ENCODE measurements around the gene TTC33. TPM values are rescaled to one million over a fixed set of nuclear protein-coding genes. Genes with fewer than 3 reads are reported as not detected.
"Not testable (repeated sequence)": the region's sequence is repeated elsewhere in the genome, so short reads cannot be mapped to it uniquely, and the experiment has no call there.

Gene TTC33
- total RNA-seq, 1 donor from 2014 or later = 11.7 TPM

DNA sequence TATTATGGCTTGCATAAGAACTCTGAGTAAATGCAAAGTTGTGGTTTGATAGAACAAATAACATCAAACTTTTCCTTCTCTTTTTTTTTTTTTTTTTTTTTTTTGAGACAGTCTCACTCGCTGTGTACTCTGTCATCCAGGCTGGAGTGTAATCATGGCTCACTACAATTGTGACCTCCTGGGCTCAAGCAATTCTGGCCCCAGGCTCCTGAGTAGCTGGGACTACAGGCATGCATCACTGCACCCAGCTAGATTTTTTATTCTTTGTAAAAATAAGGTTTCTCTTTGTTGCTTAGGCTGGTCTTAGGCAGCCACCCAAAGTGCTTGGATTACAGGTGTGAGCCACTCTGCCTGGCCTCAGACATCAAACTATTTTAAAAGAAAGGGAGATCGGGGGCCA lies 95.0 kb downstream of the TTC33 start:
- Mint-ChIP-seq H3K36me3 (ENCODE audit: unreplicated experiment) (no peaks in the 10 kb centered on the region), H3K27me3 (ENCODE audit: unreplicated experiment) (peaks cover 2% of the 10 kb centered on the region), H3K4me1 (ENCODE audit: low read depth, unreplicated experiment) (no peaks in the 10 kb centered on the region), H3K27ac (ENCODE audit: unreplicated experiment) (no peak overlapping the region), H3K4me3 (ENCODE audit: unreplicated experiment) (no peak overlapping the region), H3K9me3 (ENCODE audit: unreplicated experiment) (no peaks in the 10 kb centered on the region)
- TF ChIP-seq, protein P1, sequence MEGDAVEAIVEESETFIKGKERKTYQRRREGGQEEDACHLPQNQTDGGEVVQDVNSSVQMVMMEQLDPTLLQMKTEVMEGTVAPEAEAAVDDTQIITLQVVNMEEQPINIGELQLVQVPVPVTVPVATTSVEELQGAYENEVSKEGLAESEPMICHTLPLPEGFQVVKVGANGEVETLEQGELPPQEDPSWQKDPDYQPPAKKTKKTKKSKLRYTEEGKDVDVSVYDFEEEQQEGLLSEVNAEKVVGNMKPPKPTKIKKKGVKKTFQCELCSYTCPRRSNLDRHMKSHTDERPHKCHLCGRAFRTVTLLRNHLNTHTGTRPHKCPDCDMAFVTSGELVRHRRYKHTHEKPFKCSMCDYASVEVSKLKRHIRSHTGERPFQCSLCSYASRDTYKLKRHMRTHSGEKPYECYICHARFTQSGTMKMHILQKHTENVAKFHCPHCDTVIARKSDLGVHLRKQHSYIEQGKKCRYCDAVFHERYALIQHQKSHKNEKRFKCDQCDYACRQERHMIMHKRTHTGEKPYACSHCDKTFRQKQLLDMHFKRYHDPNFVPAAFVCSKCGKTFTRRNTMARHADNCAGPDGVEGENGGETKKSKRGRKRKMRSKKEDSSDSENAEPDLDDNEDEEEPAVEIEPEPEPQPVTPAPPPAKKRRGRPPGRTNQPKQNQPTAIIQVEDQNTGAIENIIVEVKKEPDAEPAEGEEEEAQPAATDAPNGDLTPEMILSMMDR (IDR thresholded peaks at IDR 0.05; ENCODE audit: partially characterized antibody, unreplicated experiment) = no peak
- DNase-seq = no peak

DNA sequence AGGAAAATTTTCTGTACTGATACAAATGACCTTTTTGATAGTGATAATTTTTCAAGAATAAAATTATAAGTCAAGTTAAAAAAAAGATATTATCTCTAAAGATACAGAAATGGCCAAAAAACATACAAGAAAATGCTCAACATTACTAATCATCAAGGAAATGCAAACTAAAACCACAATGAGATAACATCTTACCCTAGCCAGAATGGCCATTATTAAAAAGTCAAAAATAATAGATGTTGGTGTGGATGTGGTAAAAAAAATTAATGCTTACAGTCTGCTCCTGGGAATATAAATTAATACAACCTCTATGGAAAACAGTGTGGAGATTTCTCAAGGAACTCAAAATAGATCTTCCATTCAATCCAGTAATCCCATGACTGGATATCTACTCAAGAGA lies 99.0 kb downstream of the TTC33 start:
- no peaks in the 10 kb centered on the region for H3K4me1 Mint-ChIP-seq (ENCODE audit: low read depth, unreplicated experiment)
- H3K9me3 Mint-ChIP-seq (ENCODE audit: unreplicated experiment) = no peaks in the 10 kb centered on the region
- no peaks in the 10 kb centered on the region for H3K36me3 Mint-ChIP-seq (ENCODE audit: unreplicated experiment)
- no peaks in the 10 kb centered on the region for H3K27me3 Mint-ChIP-seq (ENCODE audit: unreplicated experiment)
- no peak overlapping the region for H3K4me3 Mint-ChIP-seq (ENCODE audit: unreplicated experiment)
- TF ChIP-seq, protein P1 (IDR thresholded peaks at IDR 0.05; ENCODE audit: partially characterized antibody, unreplicated experiment) = no peak
- no peak overlapping the region for H3K27ac Mint-ChIP-seq (ENCODE audit: unreplicated experiment)
- no peak for DNase-seq

DNA sequence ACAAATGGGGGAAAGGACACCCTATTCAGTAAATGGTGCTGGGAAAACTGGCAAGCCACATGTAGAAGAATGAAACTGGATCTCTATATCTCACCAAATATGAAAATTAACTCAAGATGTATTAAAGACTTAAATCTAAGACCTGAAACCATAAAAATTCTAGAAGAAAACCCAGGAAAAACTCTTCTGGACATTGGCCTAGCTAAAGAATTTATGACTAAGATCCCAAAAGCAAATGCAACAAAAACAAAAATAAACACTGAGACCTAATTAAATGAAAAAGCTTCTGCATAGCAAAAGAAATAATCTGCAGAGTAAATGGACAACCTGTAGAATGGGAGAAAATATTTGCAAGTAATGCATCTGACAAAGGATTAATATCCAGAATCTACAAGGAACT lies 99.7 kb downstream of the TTC33 start:
- H3K36me3 Mint-ChIP-seq (ENCODE audit: unreplicated experiment); H3K27ac Mint-ChIP-seq (ENCODE audit: unreplicated experiment); H3K4me3 Mint-ChIP-seq (ENCODE audit: unreplicated experiment); H3K9me3 Mint-ChIP-seq (ENCODE audit: unreplicated experiment); DNase-seq; H3K4me1 Mint-ChIP-seq (ENCODE audit: low read depth, unreplicated experiment); H3K27me3 Mint-ChIP-seq (ENCODE audit: unreplicated experiment): not testable (repeated sequence)

DNA sequence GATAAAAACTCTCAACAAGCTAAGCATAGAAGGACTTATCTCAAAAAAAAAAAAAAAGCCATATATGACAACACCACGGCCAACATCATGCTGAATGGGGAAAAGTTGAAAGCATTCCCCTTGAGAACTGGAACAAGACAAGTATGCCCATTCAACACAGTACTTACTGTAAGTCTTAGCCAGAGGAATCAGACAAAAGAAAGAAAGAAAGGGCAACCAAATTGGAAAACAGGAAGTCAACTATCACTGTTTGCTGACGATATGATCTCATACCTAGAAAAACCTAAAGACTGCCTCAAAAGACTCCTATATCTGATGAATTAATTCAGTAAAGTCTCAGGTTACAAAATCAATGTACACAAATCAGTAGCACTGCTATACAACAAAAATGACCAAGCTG lies 100.6 kb downstream of the TTC33 start:
- Mint-ChIP-seq H3K36me3 (ENCODE audit: unreplicated experiment) (no peaks in the 10 kb centered on the region), H3K4me1 (ENCODE audit: low read depth, unreplicated experiment) (no peaks in the 10 kb centered on the region), H3K27me3 (ENCODE audit: unreplicated experiment) (no peaks in the 10 kb centered on the region), H3K9me3 (ENCODE audit: unreplicated experiment) (no peaks in the 10 kb centered on the region), H3K4me3 (ENCODE audit: unreplicated experiment) (no peak overlapping the region), H3K27ac (ENCODE audit: unreplicated experiment) (no peak overlapping the region)
- DNase-seq = no peak
- TF ChIP-seq, protein P1 (IDR thresholded peaks at IDR 0.05; ENCODE audit: partially characterized antibody, unreplicated experiment) = no peak

DNA sequence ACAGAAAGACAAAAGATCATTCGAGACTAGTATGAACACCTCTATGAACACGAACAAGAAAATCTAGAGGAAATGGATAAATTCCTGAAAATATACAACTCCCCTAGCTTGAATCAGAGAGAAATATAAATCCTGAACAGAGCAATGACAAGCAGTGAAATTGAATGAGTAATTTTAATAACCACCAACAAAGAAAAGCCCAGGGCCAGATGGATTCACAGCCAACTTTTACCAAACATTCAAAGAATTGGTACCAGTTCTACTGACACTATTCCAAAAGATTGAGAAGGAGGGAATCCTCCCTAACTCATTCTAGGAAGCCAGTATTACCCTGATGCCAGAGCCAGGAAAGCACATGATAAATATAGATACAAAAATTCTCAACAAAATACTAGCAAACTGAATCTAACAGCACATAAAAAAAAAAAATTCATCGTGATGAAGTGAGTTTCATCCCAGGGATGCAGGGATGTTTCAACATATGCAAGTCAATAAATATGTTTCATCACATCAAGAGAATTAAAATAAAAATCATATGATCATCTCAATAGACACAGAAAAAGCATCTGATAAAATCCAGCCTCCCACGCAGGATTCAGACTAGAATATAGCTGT lies 101.3 kb downstream of the TTC33 start:
- H3K36me3 Mint-ChIP-seq (ENCODE audit: unreplicated experiment) = no peaks in the 10 kb centered on the region
- no peak for DNase-seq
- no peak overlapping the region for H3K27ac Mint-ChIP-seq (ENCODE audit: unreplicated experiment)
- no peaks in the 10 kb centered on the region for H3K27me3 Mint-ChIP-seq (ENCODE audit: unreplicated experiment)
- H3K9me3 Mint-ChIP-seq (ENCODE audit: unreplicated experiment) = no peaks in the 10 kb centered on the region
- no peak overlapping the region for H3K4me3 Mint-ChIP-seq (ENCODE audit: unreplicated experiment)
- H3K4me1 Mint-ChIP-seq (ENCODE audit: low read depth, unreplicated experiment) = no peaks in the 10 kb centered on the region
- TF ChIP-seq, protein P1 (IDR thresholded peaks at IDR 0.05; ENCODE audit: partially characterized antibody, unreplicated experiment) = no peak

Data from glutamatergic neuron (in vitro differentiated cells).